Raji (cell line): ENCODE data around the gene CNKSR3.

Experiments used
- POLR2A ChIP-seq: IDR thresholded peaks from 2 replicates; pipeline ENCODE4 v1.6.1; 2011; ENCODE audit warnings: low read depth, low read length, control low read depth; ENCODE audit not compliant: insufficient read depth

CNKSR3 gene

DNA sequence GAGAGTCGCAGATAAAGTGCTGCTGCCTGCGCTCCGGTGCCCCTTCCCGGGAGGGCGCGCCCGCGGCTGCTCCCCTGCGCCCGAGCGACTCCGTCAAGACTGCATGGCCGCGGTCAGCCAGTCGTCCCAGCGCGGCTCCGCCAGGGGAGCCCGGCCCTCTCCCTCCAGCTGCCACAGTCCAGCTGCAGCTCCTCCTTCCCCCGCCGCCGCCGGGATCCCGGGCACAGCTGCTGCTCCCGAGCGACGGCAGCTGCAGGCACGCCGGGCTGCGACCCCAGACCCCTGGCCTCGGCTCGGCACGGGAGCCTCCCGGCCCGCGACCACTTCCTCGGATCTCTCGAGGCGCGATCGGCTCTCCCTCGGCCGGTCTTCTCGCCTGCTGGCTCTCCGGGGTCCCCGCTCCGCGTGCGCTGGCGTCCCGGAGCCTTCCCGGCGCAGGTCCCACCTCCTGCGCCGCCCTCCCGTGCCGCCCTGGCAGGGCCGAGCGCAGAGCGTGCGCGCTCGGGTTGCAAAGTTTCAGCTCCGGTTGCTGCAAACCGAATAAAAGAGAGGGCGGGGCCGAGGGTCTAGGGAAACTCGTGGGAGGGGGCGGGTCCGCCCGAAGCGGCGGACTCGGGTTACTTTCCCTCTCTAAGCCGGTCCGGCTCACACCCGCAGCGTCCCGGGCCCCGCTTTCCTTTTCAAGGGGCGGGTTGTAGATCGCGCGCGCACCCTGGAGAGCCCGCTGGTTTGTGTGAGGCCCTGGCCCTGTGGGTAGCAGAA lies at the start of gene CNKSR3:
Gene CNKSR3, minus strand, starts transcription at position 542 of the 762 bp plus-strand sequence. CDS start 571 bp downstream, outside the sequence.
- no peak for TF ChIP-seq POLR2A

DNA sequence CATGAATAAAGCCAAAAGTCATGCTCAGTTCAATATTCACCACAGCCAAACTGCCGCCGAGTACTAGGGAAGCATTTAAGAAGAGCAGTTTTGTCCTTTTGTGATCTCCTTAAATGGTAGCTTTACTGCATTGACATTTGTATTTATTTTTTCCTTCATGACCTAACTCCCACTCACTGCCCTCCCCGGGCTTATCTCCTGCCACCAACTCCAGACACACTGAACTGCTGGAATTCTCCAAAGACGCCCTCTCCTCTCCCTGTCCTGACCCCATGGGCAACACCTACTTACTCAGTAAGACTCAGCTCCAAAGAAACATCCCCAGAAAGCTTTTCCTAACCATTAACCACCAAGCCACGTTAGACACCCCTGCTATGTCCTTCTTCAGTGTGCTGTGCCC lies 48.5 kb upstream of the CNKSR3 start:
- TF ChIP-seq POLR2A = no peak

DNA sequence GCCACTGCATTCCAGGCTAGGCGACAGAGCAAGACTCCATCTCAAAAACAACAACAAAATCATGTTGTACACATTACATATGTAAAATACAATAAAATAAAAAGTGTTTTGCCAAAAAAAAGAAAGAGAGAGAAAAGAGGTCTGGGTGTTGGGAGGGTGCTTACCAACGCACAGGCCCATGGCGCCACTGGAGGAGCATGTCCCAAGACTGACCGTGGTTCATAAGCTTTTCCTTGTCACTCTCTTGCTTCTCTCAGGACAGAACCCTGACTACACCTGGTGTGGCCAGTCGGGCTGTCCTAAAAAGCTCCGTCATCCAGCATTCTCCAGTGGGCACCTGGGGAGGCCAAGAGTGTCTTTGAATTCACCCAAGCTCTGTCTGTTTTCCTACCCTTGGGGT lies 48.0 kb upstream of the CNKSR3 start:
- TF ChIP-seq POLR2A = no peak

DNA sequence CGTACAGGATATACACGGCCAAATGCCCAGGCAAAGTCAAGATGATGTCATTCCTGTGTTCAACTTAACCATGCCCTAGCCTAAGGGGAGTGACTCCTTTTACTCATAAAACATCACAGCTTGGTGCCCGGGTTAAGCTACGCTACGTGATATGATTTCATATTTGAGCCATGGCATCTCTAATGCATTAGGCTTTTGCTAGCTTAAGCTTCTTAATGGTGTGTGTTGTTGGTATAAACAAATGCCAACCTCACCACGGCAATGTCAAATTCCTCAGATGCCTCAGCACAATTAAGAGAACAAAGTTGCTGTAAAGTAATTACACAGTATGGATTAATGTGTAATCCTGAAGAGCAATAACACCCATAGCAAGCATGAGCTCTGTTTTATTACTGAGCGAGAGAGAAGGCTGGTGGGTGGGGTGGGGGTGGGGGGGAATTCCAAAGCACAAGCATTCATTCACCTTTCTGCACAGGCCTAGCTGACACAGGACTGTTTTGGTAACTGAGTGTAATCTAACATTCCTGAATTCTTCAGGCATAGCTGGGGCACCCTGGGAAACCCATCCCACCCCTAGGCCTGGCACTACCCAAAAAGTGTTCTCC lies 44.7 kb upstream of the CNKSR3 start:
- TF ChIP-seq POLR2A = no peak

DNA sequence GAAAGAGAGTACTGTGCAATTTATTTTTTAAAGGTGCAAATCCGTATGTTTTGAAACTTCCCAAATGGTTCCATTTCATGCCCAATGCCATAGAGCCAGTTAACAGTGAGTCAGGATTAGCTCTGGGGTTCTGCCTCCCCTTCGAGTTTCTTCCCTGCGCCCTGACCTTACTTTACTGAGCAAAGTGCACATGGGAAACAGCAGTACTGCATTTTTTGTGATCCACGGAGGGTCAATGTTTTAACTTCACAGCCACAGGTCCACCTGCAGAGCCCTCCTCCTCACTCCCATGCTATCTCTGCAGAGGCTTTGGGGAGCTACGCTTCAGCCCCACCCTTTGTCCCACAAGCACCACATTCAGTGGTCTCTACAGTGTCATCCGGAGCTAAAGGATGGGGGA lies 44.0 kb upstream of the CNKSR3 start:
- no peak for TF ChIP-seq POLR2A

GRCh38 chr6:154550779-154551178 lies 40.3 kb upstream of the CNKSR3 start:
- no peak for TF ChIP-seq POLR2A

- TF ChIP-seq POLR2A = no peak
Observed at GRCh38 chr6:154549179-154549578, 38.7 kb upstream of the CNKSR3 start.

- TF ChIP-seq POLR2A = no peak
Observed at GRCh38 chr6:154548130-154548830, 37.8 kb upstream of the CNKSR3 start.

DNA sequence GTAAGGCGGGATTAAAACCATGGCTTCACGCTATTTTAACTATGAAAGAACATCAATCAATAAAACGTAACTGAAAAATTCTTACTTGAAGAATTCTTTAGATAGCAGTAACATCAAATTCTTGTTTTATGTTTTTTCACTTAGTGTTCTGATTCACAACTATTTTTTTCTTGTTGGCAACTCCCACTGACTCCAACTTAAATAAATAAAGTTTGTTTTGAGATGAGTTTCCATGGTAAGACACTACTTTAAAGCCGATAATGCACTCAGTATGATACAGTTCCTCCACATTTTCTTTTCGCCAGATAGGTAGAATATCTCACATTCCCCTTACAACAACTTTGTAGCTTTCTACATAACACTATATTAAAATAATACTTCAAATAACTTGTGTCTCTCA lies 33.1 kb upstream of the CNKSR3 start:
- TF ChIP-seq POLR2A = no peak

DNA sequence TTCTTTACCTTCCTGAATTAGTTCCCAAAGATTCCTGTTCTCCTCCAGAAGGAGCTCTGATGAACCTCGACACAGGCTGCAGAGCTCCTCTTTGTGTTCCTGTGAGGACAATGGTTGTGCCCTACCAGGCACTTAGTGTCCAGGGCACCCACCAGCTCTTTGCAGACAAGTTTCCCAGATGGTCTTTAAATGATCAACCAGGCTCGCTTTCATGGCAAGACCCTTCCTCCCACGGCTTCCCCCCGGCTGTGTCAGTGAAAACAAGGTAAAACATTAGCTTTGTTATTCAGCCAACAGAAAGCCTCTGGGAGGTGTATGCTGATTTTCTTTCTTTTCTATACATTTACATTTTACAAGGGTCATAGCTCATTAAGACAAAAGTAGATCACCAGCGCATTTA lies 32.3 kb upstream of the CNKSR3 start:
- TF ChIP-seq POLR2A = no peak

- TF ChIP-seq POLR2A = no peak
Observed at GRCh38 chr6:154539593-154540269, 29.2 kb upstream of the CNKSR3 start.

- TF ChIP-seq POLR2A = no peak
Observed at GRCh38 chr6:154538640-154539191, 28.2 kb upstream of the CNKSR3 start.

DNA sequence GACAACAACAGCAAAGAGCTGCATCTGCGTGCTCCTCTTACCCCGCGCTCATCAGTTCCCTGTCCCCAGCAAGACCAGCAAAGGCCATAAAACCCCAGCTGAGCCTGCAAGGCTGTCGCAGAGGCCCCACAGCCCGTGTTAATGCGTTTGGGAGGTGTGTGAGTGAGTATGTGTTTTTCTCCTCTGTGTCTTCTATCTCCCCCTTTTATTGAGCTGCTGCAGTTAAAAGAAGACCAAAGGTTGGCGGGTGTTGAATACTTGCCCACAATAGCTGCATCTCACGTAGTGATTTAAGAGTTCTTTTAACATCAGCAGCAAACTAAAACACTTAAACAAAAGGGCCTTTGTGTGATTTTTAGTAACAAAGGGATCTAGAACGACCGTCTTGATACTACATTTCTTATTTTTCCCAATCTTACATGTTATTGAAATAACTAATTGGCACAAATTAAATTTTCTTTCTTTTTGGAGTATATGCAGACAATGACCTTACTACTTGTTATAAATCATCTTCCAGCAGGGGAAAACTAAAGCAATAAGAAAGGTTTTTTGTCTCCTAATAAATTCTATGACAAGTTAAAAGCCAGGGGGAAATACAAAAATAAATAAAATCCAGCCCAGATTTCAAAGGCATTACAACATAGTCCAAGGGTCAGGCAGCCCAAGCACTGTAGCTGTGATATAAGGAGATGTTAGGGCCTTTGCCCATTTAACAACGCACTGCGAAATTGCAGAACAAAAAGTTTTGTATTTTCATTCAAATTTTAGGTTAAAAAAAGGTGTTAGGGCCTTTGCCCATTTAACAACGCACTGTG lies 27.2 kb upstream of the CNKSR3 start:
- TF ChIP-seq POLR2A = no peak

DNA sequence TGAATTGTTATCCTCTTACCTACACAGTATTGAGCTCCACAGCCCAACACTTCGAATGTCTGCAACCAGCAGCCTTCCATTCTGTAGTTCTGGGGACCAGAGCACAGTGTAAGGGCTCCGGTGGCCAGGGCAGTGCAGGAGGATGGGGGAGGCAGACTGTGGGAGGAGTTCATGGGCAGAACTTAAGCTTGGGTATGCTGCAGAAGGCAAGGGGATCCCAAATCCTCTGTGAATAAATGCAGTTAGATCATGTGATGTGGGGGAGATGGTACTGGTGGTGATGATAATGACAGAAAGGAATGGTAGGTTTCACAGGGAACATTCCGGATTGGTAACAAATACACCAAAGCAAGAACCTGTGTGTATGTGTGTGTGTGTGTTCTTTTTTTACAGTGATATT lies 26.5 kb upstream of the CNKSR3 start:
- no peak for TF ChIP-seq POLR2A
